GM10248 (cell line): Measurements from ENCODE around the gene ALG8.

ENCODE experiments used
- CTCF ChIA-PET: fragments of 300-600 bp; sonication (Branson Sonifier 250); formaldehyde crosslinking; extraction: SDS; loops from one replicate; lab custom pipeline; 2021; ENCODE audit warnings: antibody characterized with exemption; lab: Yijun Ruan, JAX
- POLR2A ChIA-PET: fragments of 350-650 bp; sonication (Branson Sonifier 250); formaldehyde crosslinking; extraction: SDS; loops from one replicate; lab custom pipeline; 2020; ENCODE audit warnings: antibody characterized with exemption; lab: Yijun Ruan, JAX
- DNase-seq: peaks from one replicate; pipeline ENCODE4 v3.0.0; 2012; ENCODE audit errors: extremely low spot score
- TF ChIP-seq, protein P1 (sequence below): IDR thresholded peaks from 2 replicates; pipeline ENCODE4 v1.5.1; 2012; ENCODE audit warnings: mild to moderate bottlenecking, low read depth; ENCODE audit errors: extremely low read depth, missing control alignments, control extremely low read depth

The ALG8 gene

DNA sequence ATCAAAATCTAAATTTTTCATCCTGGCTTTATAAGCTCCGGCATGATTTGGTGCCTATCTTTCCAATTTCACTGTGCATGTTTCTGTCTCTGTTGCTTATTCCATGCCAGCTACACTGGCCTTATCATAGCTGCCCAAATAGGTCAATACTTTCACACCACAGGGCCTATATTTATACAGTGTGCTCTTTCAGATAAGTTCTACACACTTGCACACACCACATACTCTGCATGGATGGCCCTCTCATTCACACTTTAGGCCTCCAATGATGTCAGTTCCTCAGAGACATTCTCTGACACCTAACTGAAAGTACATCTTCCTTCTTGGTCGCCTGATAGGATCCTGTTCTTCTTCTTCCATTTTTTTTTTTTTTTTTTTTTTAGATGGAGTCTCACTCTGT is 7.0 kb downstream of the ALG8 start:
- DNase-seq = no peak
- TF ChIP-seq, protein P1, sequence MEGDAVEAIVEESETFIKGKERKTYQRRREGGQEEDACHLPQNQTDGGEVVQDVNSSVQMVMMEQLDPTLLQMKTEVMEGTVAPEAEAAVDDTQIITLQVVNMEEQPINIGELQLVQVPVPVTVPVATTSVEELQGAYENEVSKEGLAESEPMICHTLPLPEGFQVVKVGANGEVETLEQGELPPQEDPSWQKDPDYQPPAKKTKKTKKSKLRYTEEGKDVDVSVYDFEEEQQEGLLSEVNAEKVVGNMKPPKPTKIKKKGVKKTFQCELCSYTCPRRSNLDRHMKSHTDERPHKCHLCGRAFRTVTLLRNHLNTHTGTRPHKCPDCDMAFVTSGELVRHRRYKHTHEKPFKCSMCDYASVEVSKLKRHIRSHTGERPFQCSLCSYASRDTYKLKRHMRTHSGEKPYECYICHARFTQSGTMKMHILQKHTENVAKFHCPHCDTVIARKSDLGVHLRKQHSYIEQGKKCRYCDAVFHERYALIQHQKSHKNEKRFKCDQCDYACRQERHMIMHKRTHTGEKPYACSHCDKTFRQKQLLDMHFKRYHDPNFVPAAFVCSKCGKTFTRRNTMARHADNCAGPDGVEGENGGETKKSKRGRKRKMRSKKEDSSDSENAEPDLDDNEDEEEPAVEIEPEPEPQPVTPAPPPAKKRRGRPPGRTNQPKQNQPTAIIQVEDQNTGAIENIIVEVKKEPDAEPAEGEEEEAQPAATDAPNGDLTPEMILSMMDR = no peak
- ChIA-PET POLR2A (no interaction called here), CTCF (interaction anchor here (1.6 kb wide), 1 partner anchor 11 kb away, joined by 8 read pairs; no protein-coding TSS in a partner anchor)

DNA sequence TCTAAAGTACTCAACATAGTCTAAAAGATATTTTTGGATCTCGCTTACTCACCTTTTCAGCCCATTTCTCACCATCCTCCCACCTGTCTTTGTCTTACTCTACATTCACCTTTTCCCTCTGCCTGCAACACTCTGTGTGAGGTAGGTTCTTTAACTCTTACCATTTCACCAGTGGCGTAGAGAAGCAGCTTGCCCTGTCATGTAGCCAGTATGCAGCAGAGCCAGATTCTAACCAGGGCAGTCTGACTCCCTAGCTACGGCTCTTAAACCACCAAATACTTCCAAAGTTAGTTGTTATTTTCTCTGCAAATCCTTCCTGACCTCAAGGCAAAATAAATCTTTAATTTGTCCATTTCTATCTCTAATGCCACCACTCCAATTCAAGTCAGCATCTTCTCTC is 7.5 kb downstream of the ALG8 start:
- TF ChIP-seq, protein P1 = no peak
- CTCF ChIA-PET = interaction anchor here (1.2 to 1.6 kb wide), 3 partner anchors 11 to 433 kb away, joined by 3 to 8 read pairs (median 4); no protein-coding TSS in a partner anchor
- POLR2A ChIA-PET = no interaction called here
- DNase-seq = no peak

DNA sequence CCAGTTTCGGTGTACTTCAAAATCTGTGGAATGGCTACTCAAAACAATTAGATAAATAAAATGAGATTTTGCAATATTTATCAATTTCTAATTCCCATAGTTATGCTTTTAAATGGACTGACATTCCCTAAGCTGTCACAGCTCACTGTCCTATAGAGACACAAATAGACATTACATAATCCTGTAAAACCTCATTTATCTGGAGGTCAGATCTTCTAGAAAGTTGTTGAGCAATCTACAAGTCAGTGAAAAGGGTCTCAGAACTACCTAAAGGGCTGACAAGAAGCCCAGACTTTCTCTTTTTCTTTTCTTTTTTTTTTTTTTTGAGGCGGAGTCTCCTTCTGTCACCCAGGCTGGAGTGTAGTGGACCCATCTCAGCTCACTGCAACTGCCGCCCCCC is 12.0 kb downstream of the ALG8 start:
- no peak for DNase-seq
- TF ChIP-seq, protein P1 = no peak
- ChIA-PET CTCF (no interaction called here), POLR2A (no interaction called here)

DNA sequence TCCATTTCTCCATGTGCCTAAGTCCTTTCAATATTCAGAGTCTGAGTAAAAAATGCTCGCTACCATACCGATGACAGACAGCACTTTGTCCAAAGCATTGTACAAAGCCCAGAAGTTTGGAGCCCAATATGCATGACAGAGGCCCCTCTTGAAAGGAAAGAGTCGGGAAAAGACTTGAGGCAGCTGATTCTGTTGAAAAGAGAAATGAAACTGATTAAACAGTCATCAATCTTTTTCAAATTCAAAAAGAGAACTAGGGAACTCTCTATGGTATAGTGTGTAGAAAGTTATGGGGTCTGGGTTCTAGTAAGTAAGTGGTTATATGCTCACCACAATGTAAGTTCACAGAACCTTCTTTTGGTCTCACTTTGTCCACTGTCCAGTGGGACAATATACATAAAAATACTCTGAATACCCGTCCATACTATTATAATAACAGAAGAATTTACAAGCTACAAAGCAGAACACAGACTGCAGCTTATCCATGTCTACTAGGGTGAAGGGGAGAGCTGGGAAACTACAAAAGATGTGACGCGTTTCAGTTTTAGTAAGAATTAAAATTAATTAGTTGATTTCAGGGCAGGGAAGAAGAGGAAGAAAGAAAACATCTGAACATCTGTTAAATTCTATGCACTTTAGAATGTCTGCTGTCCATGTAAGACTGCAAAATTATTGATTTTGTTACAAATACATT is 26.7 kb downstream of the ALG8 start:
- CTCF ChIA-PET = interaction anchor here (1.3 kb wide), 1 partner anchor 11 kb away, joined by 3 read pairs; no protein-coding TSS in a partner anchor
- DNase-seq = peak; percentile 31
- TF ChIP-seq, protein P1 = no peak
- POLR2A ChIA-PET = no interaction called here

DNA sequence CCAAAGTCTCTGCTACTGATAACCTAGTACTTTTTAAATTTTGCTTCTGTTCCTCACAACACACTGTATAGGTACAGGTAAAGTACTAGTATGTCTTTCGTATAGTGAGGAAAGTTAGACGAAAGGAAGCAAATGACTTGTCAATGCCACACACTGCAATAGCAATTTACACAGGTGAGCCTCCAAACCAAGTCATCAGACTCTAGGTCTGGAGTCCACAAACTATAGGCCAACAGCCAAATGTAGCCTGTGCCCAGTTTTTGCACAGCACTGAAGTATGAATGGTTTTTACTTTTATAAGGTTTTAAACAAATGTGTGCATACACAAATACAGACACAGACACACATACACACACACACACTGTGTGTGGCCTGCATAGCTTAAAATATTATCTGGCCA is 28.1 kb downstream of the ALG8 start:
- ChIA-PET CTCF (no interaction called here), POLR2A (no interaction called here)
- TF ChIP-seq, protein P1 = no peak
- no peak for DNase-seq

DNA sequence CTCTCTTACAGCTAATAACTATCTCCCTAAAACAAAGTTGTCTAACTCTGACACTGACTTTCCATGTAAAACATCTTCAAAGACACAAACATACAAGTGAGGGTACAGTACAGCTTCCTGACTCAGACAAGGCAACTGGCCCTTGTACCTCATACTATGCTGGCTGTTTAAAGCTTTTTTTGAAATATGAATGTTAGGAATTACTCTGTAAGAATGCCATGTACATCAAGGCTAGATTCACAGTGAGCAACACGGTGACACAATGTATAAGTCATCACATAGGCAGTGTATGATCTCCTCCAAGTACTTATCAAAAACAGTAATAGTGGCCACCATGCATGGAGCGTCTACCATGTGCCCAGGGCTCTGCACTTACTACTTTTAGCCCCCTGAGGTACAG is 28.6 kb downstream of the ALG8 start:
- TF ChIP-seq, protein P1 = no peak
- CTCF ChIA-PET = no interaction called here
- POLR2A ChIA-PET = no interaction called here

More for the DNA sequence above, 28.6 kb downstream of the ALG8 start:
- no peak for DNase-seq
